RWPE2 (cell line): Measurements from ENCODE around the gene RALGAPA1.
"Not testable (repeated sequence)": the region's sequence is repeated elsewhere in the genome, so short reads cannot be mapped to it uniquely, and the experiment has no call there.

Experiments used
- ATAC-seq: fragments of 200-7000 bp; cut with Tn5 transposase; 3 replicates; pipeline ENCODE4 v1.9.1; 2021; ENCODE audit warnings: low read depth
- DNase-seq: peaks from one replicate; pipeline ENCODE4 v3.0.0-alpha.2; 2020; ENCODE audit warnings: low spot score
- H3K27ac ChIP-seq: fragments of 450-650 bp; 2 replicates; pipeline ENCODE4 v1.5.1; 2017; ENCODE audit warnings: mild to moderate bottlenecking; ENCODE audit not compliant: poor library complexity, severe bottlenecking
- H3K27me3 ChIP-seq: fragments of 250-450 bp; sonication (Bioruptor Pico); 2 replicates; pipeline ENCODE4 v1.5.1; 2021; ENCODE audit warnings: mild to moderate bottlenecking, moderate library complexity; ENCODE audit not compliant: insufficient read depth, poor library complexity, severe bottlenecking
- H3K36me3 ChIP-seq: fragments of 250-450 bp; sonication (Bioruptor Pico); 2 replicates; pipeline ENCODE4 v1.5.1; 2020; ENCODE audit warnings: low read depth, mild to moderate bottlenecking, moderate library complexity
- H3K4me1 ChIP-seq: fragments of 250-450 bp; sonication (Bioruptor Pico); 2 replicates; pipeline ENCODE4 v1.5.1; 2021; ENCODE audit warnings: mild to moderate bottlenecking, moderate library complexity; ENCODE audit not compliant: insufficient read depth, poor library complexity, severe bottlenecking
- H3K4me3 ChIP-seq: fragments of 250-450 bp; sonication (Bioruptor Pico); 2 replicates; pipeline ENCODE4 v1.5.1; 2021; ENCODE audit warnings: mild to moderate bottlenecking, moderate library complexity; ENCODE audit not compliant: severe bottlenecking
- H3K9me3 ChIP-seq: fragments of 250-450 bp; sonication (Bioruptor Pico); 2 replicates; pipeline ENCODE4 v1.5.1; 2021; ENCODE audit warnings: mild to moderate bottlenecking, moderate library complexity; ENCODE audit not compliant: severe bottlenecking
- TF ChIP-seq, protein P1 (sequence below): fragments of 450-650 bp; IDR thresholded peaks from one replicate; pipeline ENCODE4 v1.5.1; 2017; ENCODE audit warnings: mild to moderate bottlenecking, moderate library complexity; ENCODE audit not compliant: poor library complexity, severe bottlenecking

Gene RALGAPA1

DNA sequence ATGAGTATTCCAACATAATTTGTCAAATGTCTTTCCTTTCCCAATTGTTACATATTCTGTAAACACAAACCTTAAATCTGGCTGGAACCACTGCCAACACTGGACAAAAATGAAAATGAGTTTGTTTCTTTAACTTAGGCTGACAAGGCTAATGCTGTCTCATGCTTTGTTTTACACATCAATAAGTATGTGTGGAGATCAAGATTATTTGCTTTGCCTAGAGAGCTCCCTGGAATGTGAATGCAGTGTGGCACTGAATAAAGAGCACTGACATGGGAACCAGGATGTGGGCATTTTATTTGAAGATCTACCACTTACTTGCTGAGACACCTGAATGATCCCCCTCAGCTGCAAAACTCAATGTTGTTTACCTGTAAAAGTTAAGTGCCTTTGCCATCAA lies 61.7 kb downstream of the RALGAPA1 start:
- H3K27ac ChIP-seq, result no peak overlapping the region
- no peaks in the 10 kb centered on the region for H3K4me1 ChIP-seq
- no peaks in the 10 kb centered on the region for H3K27me3 ChIP-seq
- DNase-seq (no peak), ATAC-seq (no peak)
- no peak overlapping the region for H3K4me3 ChIP-seq
- TF ChIP-seq, protein P1, sequence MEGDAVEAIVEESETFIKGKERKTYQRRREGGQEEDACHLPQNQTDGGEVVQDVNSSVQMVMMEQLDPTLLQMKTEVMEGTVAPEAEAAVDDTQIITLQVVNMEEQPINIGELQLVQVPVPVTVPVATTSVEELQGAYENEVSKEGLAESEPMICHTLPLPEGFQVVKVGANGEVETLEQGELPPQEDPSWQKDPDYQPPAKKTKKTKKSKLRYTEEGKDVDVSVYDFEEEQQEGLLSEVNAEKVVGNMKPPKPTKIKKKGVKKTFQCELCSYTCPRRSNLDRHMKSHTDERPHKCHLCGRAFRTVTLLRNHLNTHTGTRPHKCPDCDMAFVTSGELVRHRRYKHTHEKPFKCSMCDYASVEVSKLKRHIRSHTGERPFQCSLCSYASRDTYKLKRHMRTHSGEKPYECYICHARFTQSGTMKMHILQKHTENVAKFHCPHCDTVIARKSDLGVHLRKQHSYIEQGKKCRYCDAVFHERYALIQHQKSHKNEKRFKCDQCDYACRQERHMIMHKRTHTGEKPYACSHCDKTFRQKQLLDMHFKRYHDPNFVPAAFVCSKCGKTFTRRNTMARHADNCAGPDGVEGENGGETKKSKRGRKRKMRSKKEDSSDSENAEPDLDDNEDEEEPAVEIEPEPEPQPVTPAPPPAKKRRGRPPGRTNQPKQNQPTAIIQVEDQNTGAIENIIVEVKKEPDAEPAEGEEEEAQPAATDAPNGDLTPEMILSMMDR, result no peak
- peaks cover 71% of the 10 kb centered on the region for H3K36me3 ChIP-seq
- no peaks in the 10 kb centered on the region for H3K9me3 ChIP-seq

DNA sequence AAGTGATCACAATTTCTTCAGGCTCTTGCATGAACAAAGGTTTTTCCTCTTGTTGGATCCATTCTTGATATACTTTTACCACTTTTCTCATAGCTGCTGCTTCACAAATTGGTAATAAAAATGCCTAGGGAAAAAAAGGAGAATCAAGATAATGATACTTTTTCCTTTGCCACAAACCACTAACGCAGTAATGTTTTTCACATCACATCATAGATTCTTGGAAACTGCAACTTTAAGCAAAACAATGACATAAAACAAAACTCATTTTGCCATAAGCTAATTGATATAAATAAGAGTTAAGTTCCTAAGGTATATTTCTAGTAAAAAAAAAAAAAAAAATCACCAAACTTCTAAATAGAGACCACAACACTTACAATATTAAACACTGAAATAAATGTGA lies 66.7 kb downstream of the RALGAPA1 start:
- ATAC-seq (no peak), DNase-seq (no peak)
- Histone ChIP-seq H3K9me3 (no peaks in the 10 kb centered on the region), H3K4me3 (no peak overlapping the region), H3K27me3 (no peaks in the 10 kb centered on the region), H3K27ac (no peak overlapping the region), H3K4me1 (no peaks in the 10 kb centered on the region), H3K36me3 (peaks cover 60% of the 10 kb centered on the region)
- TF ChIP-seq, protein P1, result no peak

DNA sequence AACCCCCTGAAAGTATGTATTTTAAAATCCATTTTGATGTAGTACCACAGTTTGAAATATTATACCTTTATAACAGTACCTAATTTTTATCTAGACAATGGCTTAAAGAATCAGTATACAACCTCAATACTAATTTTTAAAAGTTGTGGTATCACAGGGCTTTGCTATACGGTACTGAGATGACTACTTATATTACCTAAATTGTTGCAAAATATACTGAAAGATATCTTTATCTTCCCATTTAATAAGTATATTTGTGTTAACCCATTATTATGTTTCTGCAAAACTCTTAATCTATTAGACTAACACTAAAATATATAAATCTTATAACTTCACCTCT lies 67.1 kb downstream of the RALGAPA1 start:
- Histone ChIP-seq H3K36me3 (peaks cover 61% of the 10 kb centered on the region), H3K27ac (no peak overlapping the region)
- TF ChIP-seq, protein P1, result no peak

DNA sequence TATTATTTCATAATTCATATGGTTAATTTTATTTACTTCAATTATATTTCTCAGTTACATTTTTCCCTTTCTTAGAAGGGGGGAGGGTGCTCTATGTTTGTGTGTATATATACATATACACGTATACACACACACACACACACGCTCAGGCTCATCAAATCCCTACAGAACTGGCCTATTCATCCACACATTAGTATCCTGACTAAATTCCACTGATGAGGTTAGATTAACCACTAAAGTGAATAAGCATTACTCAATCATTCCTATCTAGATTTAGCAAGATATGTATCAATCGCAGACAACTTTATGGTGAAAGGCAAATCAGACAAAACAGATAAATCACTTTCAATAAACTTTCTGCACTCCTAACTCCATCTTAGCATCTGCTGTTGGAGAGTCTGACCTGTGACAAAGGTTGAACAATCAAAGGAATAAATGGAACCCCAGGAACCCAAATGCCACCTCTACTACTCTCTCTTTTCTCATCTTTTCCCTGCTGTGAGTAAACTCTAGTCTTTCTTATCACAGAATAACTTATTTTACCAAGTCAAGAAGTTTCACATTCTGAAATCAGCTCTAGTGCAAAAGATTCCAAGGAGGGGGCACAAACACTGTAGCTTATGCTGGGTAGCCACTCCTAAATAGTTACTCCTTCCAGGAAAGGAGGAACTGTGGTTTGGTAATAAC lies 67.6 kb downstream of the RALGAPA1 start:
- Histone ChIP-seq H3K27ac (no peak overlapping the region), H3K4me1 (no peaks in the 10 kb centered on the region)

More for the DNA sequence above, 67.1 kb downstream of the RALGAPA1 start:
- Histone ChIP-seq H3K9me3 (no peaks in the 10 kb centered on the region), H3K4me1 (no peaks in the 10 kb centered on the region), H3K27me3 (no peaks in the 10 kb centered on the region), H3K4me3 (no peak overlapping the region)
- DNase-seq, result no peak
- no peak for ATAC-seq

DNA sequence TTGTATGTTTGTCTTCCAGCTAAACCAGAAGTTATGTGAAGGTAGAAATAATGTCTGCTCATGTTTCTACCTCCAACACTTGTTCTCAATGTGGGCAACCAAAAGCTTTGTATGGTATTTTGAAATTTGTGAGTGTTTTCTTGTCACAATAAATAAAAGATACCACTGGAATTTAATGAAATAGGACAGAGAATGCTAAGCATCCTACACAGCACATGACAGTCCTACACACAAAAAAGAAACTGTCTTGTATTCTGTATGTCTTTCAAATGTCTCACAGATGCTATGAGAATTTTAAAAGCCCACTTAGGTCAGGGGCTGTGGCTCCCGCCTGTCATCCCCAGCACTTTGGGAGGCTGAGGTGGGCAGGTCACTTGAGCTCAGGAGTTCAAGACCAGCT lies 68.9 kb downstream of the RALGAPA1 start:
- no peak overlapping the region for H3K4me3 ChIP-seq
- ATAC-seq (no peak), DNase-seq (no peak)
- H3K9me3 ChIP-seq, result no peaks in the 10 kb centered on the region
- no peak overlapping the region for H3K27ac ChIP-seq
- H3K27me3 ChIP-seq, result no peaks in the 10 kb centered on the region
- peaks cover 65% of the 10 kb centered on the region for H3K36me3 ChIP-seq
- H3K4me1 ChIP-seq, result no peaks in the 10 kb centered on the region
- TF ChIP-seq, protein P1, result no peak

More for the DNA sequence above, 67.6 kb downstream of the RALGAPA1 start:
- Histone ChIP-seq H3K27me3 (no peaks in the 10 kb centered on the region), H3K36me3 (peaks cover 60% of the 10 kb centered on the region), H3K9me3 (no peaks in the 10 kb centered on the region), H3K4me3 (no peak overlapping the region)
- ATAC-seq, result no peak
- DNase-seq, result no peak
- TF ChIP-seq, protein P1, result no peak

DNA sequence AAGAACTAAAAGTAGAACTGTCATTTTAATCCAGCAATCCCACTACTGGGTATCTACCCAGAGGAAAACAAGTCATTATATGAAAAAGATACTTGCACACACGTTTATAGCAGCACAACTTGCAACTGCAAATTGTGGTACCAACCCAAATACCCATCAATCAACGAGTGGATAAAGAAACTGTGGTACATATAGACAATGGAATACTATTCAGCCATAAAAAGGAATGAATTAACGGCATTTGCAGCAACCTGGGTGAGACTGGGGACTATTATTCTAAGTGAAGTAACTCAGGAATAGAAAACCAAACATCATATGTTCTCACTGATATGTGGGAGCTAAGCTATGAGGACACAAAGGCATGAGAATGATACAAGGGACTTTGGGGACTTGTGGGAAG lies 73.9 kb downstream of the RALGAPA1 start:
- not testable (repeated sequence) for DNase-seq, H3K27ac ChIP-seq, ATAC-seq, H3K4me3 ChIP-seq, H3K9me3 ChIP-seq, H3K27me3 ChIP-seq, H3K4me1 ChIP-seq
- H3K36me3 ChIP-seq, result peaks cover 40% of the 10 kb centered on the region

DNA sequence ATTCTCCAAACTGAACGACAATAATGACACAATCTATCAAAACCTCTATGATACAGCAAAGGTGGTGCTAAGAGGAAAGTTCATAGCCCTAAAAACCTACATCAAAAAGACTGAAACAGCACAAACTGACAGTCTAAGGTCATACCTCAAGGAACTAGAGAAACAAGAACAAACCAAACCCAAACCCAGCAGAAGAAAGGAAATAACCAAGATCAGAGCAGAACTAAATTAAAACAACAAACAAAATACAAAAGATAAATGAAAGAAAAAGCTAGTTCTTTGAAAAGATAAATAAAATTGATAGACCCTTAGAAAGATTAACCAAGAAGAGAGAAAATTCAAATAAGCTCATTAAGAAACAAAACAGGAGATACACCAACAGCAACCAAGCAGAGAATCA lies 75.6 kb downstream of the RALGAPA1 start:
- ATAC-seq, H3K4me3 ChIP-seq: not testable (repeated sequence)
- peaks cover 40% of the 10 kb centered on the region for H3K36me3 ChIP-seq

More for the DNA sequence above, 75.6 kb downstream of the RALGAPA1 start:
- not testable (repeated sequence) for H3K27ac ChIP-seq, H3K27me3 ChIP-seq, H3K4me1 ChIP-seq, H3K9me3 ChIP-seq, DNase-seq
